SK-N-MC (cell line): ENCODE measurements around the gene TFCP2.

Experiments used
- EZH2 ChIP-seq: fragments of 200-600 bp; sonication (generic); IDR thresholded peaks from one replicate; pipeline ENCODE4 v1.6.1; 2017; ENCODE audit warnings: antibody characterized with exemption
- FOXP2 ChIP-seq: optimal IDR thresholded peaks from 2 replicates; pipeline ENCODE3; 2011; ENCODE audit warnings: mild to moderate bottlenecking, moderate library complexity; ENCODE audit not compliant: insufficient read depth; ENCODE audit errors: extremely low read length, control extremely low read depth
- POLR2AphosphoS5 ChIP-seq: IDR thresholded peaks from 2 replicates; pipeline ENCODE4 v1.6.1; 2012; ENCODE audit warnings: mild to moderate bottlenecking, low read depth, low read length, borderline replicate concordance

DNA sequence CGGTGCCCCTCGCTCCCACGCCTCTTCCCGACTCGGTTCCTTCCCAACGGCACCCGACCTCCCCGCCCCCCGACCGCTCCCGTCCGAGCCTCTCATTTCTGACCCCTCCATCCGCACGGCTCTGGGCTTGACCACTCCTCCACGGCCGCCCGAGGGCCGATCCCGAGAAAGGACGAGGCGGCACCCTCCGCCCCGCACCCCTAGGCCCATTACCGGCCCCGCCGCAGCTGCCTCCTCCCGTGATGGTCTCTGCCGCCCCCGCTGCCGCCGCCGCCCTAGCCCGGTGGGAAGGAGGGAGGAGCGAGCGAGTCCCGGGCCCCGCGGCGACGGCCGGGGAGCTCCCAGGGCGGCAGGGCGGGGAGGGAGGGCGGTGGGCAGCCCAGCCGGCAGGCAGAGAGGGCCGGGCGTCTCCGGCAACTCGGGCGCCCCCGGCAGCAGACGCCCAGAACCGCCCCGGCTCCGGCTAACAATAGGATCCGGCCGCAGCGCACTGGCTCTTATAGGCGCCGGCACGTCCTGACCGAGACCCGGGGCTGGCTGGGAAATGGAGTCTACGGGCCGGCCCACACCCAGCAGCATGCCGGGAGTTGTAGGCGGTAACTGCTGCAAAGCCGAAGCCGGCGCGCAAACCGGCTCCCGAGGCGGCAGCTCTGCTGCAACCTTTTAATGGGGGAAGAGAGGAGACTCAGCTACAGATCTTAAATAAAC is 89.7 kb downstream of the TFCP2 start, which contains the start of gene CSRNP2:
- TF ChIP-seq EZH2 (no peak), POLR2AphosphoS5 (peak; percentile 99), FOXP2 (no peak)
